Fibroblast of villous mesenchyme (primary cell): ENCODE results near the gene CACNA1H. TPM values are rescaled to one million over a fixed set of nuclear protein-coding genes. Genes with fewer than 3 reads are reported as not detected.
"Not testable (repeated sequence)": the region's sequence is repeated elsewhere in the genome, so short reads cannot be mapped to it uniquely, and the experiment has no call there.

Source experiments
- DNase-seq: peaks from one replicate; pipeline ENCODE4 v3.0.0-alpha.2; 2010; ENCODE audit warnings: low read depth
- H3K4me3 ChIP-seq: 2 replicates; pipeline ENCODE4 v1.5.1; 2011; ENCODE audit warnings: low read depth, mild to moderate bottlenecking, low read length
- total RNA-seq: library from RNA; depleted of rRNA; stranded (reverse); fragments of >200 nt; gene quantifications from 2 replicates; pipeline ENCODE4 v1.2.3, GENCODE V29; 2012
- TF ChIP-seq, protein P1 (sequence below): IDR thresholded peaks from 2 replicates; pipeline ENCODE4 v1.5.1; 2012; ENCODE audit warnings: low read depth, mild to moderate bottlenecking, low read length; ENCODE audit not compliant: insufficient read depth

The CACNA1H gene
- total RNA-seq, 1 donor: 11.7 TPM

DNA sequence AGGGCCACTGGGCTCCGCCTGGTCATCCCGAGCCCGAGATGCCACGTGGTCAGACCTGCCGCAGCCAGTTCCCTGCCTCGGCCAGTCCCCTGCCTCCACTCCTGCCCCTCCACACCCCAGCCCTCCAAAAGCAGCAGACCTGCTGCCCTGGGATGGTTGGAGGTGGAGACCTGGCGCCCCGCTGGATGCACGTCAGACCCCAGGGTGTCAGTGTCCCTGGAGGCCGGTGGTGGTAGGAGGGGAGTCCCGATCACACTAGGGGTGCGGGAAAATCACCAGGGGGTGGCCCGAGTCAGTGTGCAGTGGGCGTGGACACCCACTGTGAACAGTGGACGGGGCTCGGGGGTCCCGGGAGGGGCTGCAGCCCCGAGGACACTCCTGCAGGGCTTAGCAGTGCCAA lies 45.3 kb downstream of the CACNA1H start:
- H3K4me3 ChIP-seq: no peak overlapping the region
- TF ChIP-seq, protein P1, sequence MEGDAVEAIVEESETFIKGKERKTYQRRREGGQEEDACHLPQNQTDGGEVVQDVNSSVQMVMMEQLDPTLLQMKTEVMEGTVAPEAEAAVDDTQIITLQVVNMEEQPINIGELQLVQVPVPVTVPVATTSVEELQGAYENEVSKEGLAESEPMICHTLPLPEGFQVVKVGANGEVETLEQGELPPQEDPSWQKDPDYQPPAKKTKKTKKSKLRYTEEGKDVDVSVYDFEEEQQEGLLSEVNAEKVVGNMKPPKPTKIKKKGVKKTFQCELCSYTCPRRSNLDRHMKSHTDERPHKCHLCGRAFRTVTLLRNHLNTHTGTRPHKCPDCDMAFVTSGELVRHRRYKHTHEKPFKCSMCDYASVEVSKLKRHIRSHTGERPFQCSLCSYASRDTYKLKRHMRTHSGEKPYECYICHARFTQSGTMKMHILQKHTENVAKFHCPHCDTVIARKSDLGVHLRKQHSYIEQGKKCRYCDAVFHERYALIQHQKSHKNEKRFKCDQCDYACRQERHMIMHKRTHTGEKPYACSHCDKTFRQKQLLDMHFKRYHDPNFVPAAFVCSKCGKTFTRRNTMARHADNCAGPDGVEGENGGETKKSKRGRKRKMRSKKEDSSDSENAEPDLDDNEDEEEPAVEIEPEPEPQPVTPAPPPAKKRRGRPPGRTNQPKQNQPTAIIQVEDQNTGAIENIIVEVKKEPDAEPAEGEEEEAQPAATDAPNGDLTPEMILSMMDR: no peak
- DNase-seq: no peak

- not testable (repeated sequence) for DNase-seq, H3K4me3 ChIP-seq
These were observed 45.9 kb downstream of the CACNA1H start for GRCh38 chr16:1198671-1199346.

GRCh38 chr16:1199347-1200013 lies 46.6 kb downstream of the CACNA1H start:
- TF ChIP-seq, protein P1: no peak
- no peak for DNase-seq
- no peak overlapping the region for H3K4me3 ChIP-seq

GRCh38 chr16:1200014-1200627 lies 47.2 kb downstream of the CACNA1H start:
- DNase-seq: no peak
- TF ChIP-seq, protein P1: no peak
- no peak overlapping the region for H3K4me3 ChIP-seq

- no peak for DNase-seq
These were observed 48.5 kb downstream of the CACNA1H start for GRCh38 chr16:1201444-1201843.

DNA sequence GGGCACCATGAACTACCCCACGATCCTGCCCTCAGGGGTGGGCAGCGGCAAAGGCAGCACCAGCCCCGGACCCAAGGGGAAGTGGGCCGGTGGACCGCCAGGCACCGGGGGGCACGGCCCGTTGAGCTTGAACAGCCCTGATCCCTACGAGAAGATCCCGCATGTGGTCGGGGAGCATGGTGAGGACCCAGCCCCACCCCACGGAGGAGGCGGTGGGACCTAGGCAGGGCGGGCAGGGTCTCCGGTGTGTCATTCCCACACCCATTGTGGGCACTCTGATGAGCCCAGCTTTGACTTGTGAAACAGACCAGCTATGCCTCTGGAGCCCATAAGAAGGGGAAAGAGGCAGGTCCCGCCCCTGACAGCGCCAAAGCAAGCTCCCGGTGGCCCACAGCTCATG lies 49.4 kb downstream of the CACNA1H start:
- no peak overlapping the region for H3K4me3 ChIP-seq
- TF ChIP-seq, protein P1: no peak
- no peak for DNase-seq

More at GRCh38 chr16:1201444-1201843, 48.5 kb downstream of the CACNA1H start:
- TF ChIP-seq, protein P1: no peak
- no peak overlapping the region for H3K4me3 ChIP-seq

- TF ChIP-seq, protein P1: no peak
- H3K4me3 ChIP-seq: no peak overlapping the region
- DNase-seq: no peak
These were observed 52.0 kb downstream of the CACNA1H start for GRCh38 chr16:1204933-1205332.
